Measurements from ENCODE around the gene C2CD4D.
A peak's percentile ranks its signal among the peaks of the same experiment; 100 is the strongest.

C2CD4D gene

GRCh38 chr1:151849871-151850270 is 10.3 kb upstream of the C2CD4D start:
- no peak overlapping the region for H3K4me3 ChIP-seq (replicated peaks in 1 of 2; ENCODE audit: low read depth in 2 of 2, low read length in 2 of 2)
- DNase-seq (ENCODE audit: low read depth in 2 of 2): no peak
- no peak for TF ChIP-seq CTCF (IDR thresholded peaks at IDR 0.05; ENCODE audit: low read depth, low read length)

GRCh38 chr1:151849126-151849525 is 9.5 kb upstream of the C2CD4D start:
- no peak overlapping the region for H3K4me3 ChIP-seq (replicated peaks in 1 of 2; ENCODE audit: low read depth in 2 of 2, low read length in 2 of 2)
- DNase-seq (ENCODE audit: low read depth in 2 of 2): no peak
- no peak for TF ChIP-seq CTCF (IDR thresholded peaks at IDR 0.05; ENCODE audit: low read depth, low read length)

DNA sequence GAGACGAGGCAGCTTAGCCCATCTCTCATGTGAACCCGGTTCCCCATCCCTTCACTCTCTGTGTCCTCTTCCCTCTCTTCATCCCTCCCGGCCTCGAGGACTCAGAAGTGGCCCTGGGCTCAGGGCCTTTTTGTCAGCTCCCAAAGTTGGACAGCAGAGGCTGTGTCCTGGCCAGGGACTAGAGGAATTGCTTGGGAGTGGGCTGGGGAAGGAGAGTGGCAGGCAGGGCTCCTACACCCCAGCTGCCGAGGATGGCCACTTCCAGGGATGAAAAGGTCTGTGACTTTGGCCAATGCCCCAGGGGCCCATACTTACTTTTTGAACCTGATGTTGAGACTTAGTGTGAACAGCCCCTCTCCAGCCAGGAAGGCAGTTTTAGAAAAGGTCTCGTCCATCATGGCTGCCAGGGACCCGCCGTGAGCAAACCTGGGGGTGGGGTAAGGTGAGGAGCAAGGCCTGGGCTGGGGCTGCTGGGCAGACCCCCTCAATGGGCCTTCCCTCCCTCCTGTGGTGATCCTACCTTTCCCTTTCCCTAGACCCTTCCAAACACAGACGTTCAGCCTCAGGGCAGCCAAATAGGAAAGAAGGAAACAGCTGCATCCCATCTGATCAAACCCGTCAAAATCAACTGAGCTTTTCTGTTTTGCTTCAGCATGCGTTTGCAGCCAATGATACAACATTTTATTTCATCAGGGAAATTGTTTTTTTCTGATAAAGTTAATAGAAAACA is 8.4 kb upstream of the C2CD4D start:
- peak in 1 of 2 donors; percentile 49 for DNase-seq (ENCODE audit: low read depth in 2 of 2)
- no peak for TF ChIP-seq CTCF (IDR thresholded peaks at IDR 0.05; ENCODE audit: low read depth, low read length)
- no peak overlapping the region for H3K4me3 ChIP-seq (replicated peaks in 1 of 2; ENCODE audit: low read depth in 2 of 2, low read length in 2 of 2)

DNA sequence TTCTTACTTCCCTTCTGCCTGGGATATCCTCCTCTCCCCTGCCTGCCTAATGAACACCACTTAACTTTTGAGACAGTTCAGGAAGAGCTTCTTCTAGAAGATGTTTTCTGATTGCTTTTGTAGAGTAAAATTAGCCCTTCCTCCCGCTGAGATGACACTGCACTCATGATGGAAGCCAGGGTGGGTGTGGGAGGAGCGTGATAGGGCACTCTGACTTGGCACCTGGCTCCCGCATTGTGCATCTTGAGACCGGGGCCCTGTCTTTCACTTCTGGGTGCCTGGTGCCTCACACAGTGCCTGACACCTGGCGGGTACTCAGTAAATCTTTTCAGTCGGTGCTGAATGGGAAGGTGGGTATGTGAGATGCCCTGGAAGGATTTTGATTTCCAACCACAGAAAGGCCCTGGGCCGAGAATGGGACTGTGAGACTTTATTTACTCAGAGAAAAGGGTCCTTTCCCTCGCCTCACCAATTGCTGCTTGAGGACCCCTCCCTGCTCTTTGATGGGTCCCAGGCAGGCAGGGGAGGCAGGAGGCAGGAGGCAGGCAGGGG is 7.1 kb upstream of the C2CD4D start:
- H3K4me3 ChIP-seq (replicated peaks in 1 of 2; ENCODE audit: low read depth in 2 of 2, low read length in 2 of 2): no peak overlapping the region
- DNase-seq (ENCODE audit: low read depth in 2 of 2): no peak
- no peak for TF ChIP-seq CTCF (IDR thresholded peaks at IDR 0.05; ENCODE audit: low read depth, low read length)

GRCh38 chr1:151846062-151846568 is 6.5 kb upstream of the C2CD4D start:
- no peak overlapping the region for H3K4me3 ChIP-seq (replicated peaks in 1 of 2; ENCODE audit: low read depth in 2 of 2, low read length in 2 of 2)
- DNase-seq (ENCODE audit: low read depth in 2 of 2): peak; percentile 51 to 75
- peak; percentile 27 for TF ChIP-seq CTCF (IDR thresholded peaks at IDR 0.05; ENCODE audit: low read depth, low read length)

DNA sequence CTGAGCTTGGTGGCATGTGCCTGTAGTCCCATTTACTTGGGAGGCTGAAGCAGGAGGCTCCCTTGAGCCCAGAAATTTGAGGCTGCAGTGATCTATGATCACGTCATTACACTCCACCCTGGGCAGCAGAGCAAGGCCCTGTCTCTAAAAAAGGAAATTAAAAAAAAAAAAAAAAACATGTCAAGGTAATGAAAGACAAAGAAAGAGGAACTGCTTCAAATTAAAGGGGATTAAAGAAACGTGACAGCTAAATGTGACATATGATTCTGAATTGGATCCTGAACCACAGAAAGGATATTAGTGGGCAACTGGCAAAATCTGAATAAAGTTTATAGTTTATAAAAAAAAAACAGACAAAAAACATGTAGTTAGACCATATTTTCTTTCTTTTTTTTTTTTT is 3.8 kb upstream of the C2CD4D start:
- no peak overlapping the region for H3K4me3 ChIP-seq (replicated peaks in 1 of 2; ENCODE audit: low read depth in 2 of 2, low read length in 2 of 2)
- TF ChIP-seq CTCF (IDR thresholded peaks at IDR 0.05; ENCODE audit: low read depth, low read length): no peak
- no peak for DNase-seq (ENCODE audit: low read depth in 2 of 2)

Data from cardiac fibroblast (primary cell).